Left lobe of liver (tissue), 2 donors: Measurements from ENCODE around the gene ZNF440. TPM values are rescaled to one million over a fixed set of nuclear protein-coding genes. Genes with fewer than 3 reads are reported as not detected.
"Not testable (repeated sequence)": the region's sequence is repeated elsewhere in the genome, so short reads cannot be mapped to it uniquely, and the experiment has no call there.

Source experiments
- ATAC-seq: fragments of 200-7000 bp; cut with Tn5 transposase; one replicate; pipeline ENCODE4 v1.9.1; 2020; ENCODE audit warnings: mild to moderate bottlenecking, moderate library complexity
- DNase-seq: peaks from one replicate; pipeline ENCODE4 v3.0.0-alpha.2; 2020; ENCODE audit warnings: low spot score
- total RNA-seq: library from RNA; stranded (reverse); gene quantifications from one replicate; pipeline ENCODE4 v1.2.1, GENCODE V29; 2021
- donor health status: DM: no; HTN: no; CAD: no; lungs with moderate emphysema.
- donor health status: DM: no; HTN: yes; CAD: no.

Gene ZNF440
- 4.7 TPM for total RNA-seq

- DNase-seq: peak; percentile 98
- ATAC-seq: peak; percentile 99
These were observed at the start of gene ZNF440 for GRCh38 chr19:11814029-11814699. TSS of gene ZNF440 (plus strand) at chr19:11814273. CDS start at chr19:11814448, 175 bp downstream.

- peak; percentile 99 for DNase-seq
- peak; percentile 94 for ATAC-seq
These were observed 47.2 kb upstream of the ZNF440 start, which contains the start of gene ZNF441 for GRCh38 chr19:11766597-11767591. TSS of gene ZNF441 (plus strand) at chr19:11767000. CDS start at chr19:11767194, 194 bp downstream.

GRCh38 chr19:11767633-11768133 lies 46.4 kb upstream of the ZNF440 start:
- peak; percentile 87 for DNase-seq
- peak; percentile 74 for ATAC-seq

GRCh38 chr19:11769995-11770394 lies 44.1 kb upstream of the ZNF440 start:
- ATAC-seq (no peak), DNase-seq (no peak)

GRCh38 chr19:11771520-11771919 lies 42.6 kb upstream of the ZNF440 start:
- not testable (repeated sequence) for DNase-seq, ATAC-seq

GRCh38 chr19:11776669-11777068 lies 37.4 kb upstream of the ZNF440 start:
- not testable (repeated sequence) for DNase-seq, ATAC-seq

GRCh38 chr19:11780431-11781020 lies 33.5 kb upstream of the ZNF440 start:
- DNase-seq (no peak), ATAC-seq (no peak)

- no peak for ATAC-seq
- no peak for DNase-seq
These were observed 32.6 kb upstream of the ZNF440 start for GRCh38 chr19:11781295-11782057.

- no peak for ATAC-seq
- no peak for DNase-seq
These were observed 30.3 kb upstream of the ZNF440 start for GRCh38 chr19:11783767-11784166.

- DNase-seq (no peak), ATAC-seq (no peak)
These were observed 29.7 kb upstream of the ZNF440 start for GRCh38 chr19:11784356-11784755.

- ATAC-seq: no peak
These were observed 26.5 kb upstream of the ZNF440 start for GRCh38 chr19:11787536-11787935.

GRCh38 chr19:11792942-11793341 lies 21.1 kb upstream of the ZNF440 start:
- DNase-seq: no peak
- ATAC-seq: no peak

More at GRCh38 chr19:11787536-11787935, 26.5 kb upstream of the ZNF440 start:
- DNase-seq: no peak

- peak; percentile 87 for DNase-seq
- peak; percentile 91 for ATAC-seq
These were observed 16.6 kb upstream of the ZNF440 start for GRCh38 chr19:11797491-11797890.

GRCh38 chr19:11798391-11799330 lies 15.4 kb upstream of the ZNF440 start, which contains the start of gene ZNF491:
TSS of gene ZNF491 (plus strand) at chr19:11798523. CDS start at chr19:11805954, 7,431 bp downstream.
- ATAC-seq: peak; percentile 96
- peak; percentile 95 for DNase-seq

- no peak for ATAC-seq
- no peak for DNase-seq
These were observed 7.5 kb upstream of the ZNF440 start for GRCh38 chr19:11806354-11807098.

- ATAC-seq: no peak
- DNase-seq: no peak
These were observed 7.0 kb upstream of the ZNF440 start for GRCh38 chr19:11807099-11807380.

GRCh38 chr19:11813703-11814028 lies 407 bp upstream of the ZNF440 start:
- ATAC-seq (peak; percentile 49), DNase-seq (no peak)

- ATAC-seq (peak; percentile 31), DNase-seq (no peak)
These were observed 595 bp downstream of the ZNF440 start for GRCh38 chr19:11814700-11815035.
